ENCODE data around the gene CDCA5.

CDCA5 gene

DNA sequence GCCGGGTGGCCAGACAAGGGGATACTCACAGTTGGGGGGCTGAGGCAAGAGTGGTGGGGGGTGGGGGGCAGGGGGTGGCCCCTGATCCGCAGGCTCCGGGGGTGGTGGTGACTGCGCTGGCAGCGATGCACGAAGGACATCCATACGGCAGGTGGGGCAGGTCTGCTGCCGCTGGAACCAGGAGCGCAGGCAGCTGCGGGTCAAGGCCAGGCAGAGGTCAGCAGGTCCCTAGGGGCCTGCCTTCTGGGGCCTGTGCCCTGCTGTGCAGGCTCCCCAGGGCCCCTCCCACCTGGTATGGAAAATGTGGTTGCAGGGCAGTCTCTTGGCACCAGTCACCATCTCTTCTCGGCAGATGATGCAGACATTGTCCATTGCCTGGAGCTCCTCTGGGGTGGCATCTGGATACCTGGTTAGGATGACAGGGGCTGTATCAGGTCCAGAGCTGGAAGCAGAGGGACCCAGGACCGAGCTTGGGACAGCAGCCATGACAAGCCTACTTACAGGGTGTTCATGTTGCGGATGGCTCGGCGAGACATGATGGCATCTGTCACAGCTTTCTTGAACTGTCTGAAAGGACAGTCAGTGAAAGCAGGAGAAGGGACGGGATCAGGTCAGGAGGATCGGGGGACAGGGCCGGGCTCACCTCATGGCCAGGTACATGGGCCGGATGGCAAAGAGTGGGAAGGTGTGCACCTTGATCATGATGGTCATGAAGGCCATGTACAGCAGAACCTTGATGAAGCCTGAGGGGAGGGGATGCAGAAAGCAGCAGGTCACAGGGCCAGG lies 47.0 kb upstream of the CDCA5 start:
- Histone ChIP-seq H3K4me1 (peaks cover 5 to 26% (median 25%) of the 10 kb centered on the region in 4 donors), H3K36me3 (peaks cover 55 to 74% (median 71%) of the 10 kb centered on the region in 3 donors), H3K27ac (no peak overlapping the region), H3K27me3 (no peaks in the 10 kb centered on the region), H3K9me3 (no peaks in the 10 kb centered on the region), H3K4me3 (no peak overlapping the region)
- intact Hi-C loops (cut with DNase I; ENCODE audit: low total_unique reads) = no loop called here
- TF ChIP-seq, protein P1, sequence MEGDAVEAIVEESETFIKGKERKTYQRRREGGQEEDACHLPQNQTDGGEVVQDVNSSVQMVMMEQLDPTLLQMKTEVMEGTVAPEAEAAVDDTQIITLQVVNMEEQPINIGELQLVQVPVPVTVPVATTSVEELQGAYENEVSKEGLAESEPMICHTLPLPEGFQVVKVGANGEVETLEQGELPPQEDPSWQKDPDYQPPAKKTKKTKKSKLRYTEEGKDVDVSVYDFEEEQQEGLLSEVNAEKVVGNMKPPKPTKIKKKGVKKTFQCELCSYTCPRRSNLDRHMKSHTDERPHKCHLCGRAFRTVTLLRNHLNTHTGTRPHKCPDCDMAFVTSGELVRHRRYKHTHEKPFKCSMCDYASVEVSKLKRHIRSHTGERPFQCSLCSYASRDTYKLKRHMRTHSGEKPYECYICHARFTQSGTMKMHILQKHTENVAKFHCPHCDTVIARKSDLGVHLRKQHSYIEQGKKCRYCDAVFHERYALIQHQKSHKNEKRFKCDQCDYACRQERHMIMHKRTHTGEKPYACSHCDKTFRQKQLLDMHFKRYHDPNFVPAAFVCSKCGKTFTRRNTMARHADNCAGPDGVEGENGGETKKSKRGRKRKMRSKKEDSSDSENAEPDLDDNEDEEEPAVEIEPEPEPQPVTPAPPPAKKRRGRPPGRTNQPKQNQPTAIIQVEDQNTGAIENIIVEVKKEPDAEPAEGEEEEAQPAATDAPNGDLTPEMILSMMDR (IDR thresholded peaks at IDR 0.05) = no peak
- no peak for DNase-seq

DNA sequence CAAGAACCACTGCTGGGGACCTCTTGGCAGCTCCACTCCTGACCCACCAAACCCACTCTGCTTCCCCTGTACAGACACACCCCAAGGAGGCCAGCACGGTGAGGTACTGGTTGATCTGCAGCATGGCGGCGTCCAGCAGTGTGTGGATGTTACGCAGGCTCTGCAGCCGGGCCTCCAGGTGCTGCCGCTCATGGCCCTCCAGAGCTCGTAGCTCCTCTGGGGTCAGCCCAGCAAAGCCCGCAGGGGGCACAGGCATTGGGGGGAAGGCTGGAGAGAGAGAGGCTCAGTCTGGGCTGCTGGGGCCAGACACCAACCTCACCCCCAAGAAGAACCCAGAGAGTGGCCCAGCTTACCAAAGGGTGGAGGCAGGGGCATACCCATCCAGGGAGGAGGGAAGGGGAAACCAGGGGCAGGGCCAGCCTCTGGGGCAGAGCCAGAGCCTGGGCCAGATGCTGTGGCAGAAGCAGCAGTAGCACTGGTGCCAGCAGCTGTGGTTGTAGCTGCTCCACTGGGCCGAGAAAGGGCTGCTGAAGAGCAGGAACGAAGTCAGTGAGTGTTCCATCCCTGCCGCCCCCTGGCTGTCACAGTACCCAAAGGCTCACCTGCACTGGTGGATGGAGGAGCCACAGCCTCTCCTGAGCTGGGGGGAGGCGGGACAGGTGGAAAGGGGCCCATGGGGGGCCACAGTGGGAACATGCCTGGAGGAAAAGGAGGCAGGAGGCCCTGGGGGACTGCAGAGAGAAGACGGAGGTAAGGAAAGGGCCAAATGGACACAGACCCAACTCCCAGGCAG lies 46.0 kb upstream of the CDCA5 start:
- peaks cover 5 to 20% (median 18%) of the 10 kb centered on the region in 4 donors for H3K4me1 ChIP-seq
- intact Hi-C loops (cut with DNase I; ENCODE audit: low total_unique reads) = no loop called here
- DNase-seq = no peak
- H3K27me3 ChIP-seq = no peaks in the 10 kb centered on the region
- H3K27ac ChIP-seq = no peak overlapping the region
- no peaks in the 10 kb centered on the region for H3K9me3 ChIP-seq
- peaks cover 65 to 84% (median 81%) of the 10 kb centered on the region in 3 donors for H3K36me3 ChIP-seq
- TF ChIP-seq, protein P1 (IDR thresholded peaks at IDR 0.05) = no peak
- no peak overlapping the region for H3K4me3 ChIP-seq

DNA sequence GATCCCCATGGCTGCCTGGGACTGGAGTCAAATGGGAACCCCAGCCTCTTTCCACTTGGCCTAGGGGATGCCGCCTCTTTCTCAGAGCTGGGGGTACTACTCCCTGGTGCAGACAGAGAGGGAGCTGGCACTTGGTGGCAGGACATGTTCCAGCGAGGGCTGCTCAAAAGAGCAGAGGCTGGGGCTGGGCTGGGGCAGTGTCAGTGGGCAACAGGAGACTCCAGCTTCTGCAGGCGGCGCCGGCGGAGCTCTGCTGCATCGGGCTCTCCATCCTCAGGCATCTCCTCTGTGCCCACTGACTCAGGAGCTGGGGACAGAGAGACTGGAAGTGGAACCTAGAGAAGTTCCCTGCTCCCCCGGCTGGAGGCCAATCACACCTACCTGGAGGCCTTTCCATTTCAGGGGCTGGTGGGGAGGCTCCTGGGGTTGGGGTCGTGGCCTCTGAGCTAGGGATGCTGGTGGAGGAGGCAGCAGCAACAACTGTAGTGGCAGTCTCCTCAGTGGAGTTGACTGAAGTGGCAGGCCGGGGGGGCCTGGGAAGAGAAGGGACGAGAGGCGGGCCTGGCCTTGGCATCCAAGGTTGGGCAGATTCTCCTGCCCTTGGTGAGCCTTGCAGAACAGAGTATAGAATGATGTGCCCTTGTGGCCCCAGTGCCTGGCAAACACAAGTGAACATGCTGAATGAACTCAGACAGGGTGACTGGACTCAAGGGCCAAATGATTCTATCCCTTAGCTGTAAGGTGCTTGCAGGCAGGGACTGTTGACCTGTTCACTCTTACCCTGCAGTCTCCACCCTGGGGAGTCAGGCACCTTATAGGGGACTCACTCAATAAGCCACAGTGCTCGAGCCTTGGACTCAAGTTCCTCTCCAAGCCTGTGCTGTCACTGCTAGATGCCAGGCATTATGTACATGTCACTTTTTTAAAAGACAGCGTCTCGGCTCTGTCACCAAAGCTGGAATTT lies 44.6 kb upstream of the CDCA5 start:
- Histone ChIP-seq H3K4me1 (peaks cover 5 to 15% (median 13%) of the 10 kb centered on the region in 4 donors), H3K4me3 (no peak overlapping the region), H3K36me3 (peaks cover 70 to 96% (median 82%) of the 10 kb centered on the region in 3 donors), H3K27me3 (no peaks in the 10 kb centered on the region), H3K9me3 (no peaks in the 10 kb centered on the region), H3K27ac (no peak overlapping the region)
- intact Hi-C loops (cut with DNase I; ENCODE audit: low total_unique reads) = no loop called here
- peak in 1 of 2 donors; percentile 31 for DNase-seq
- TF ChIP-seq, protein P1 (IDR thresholded peaks at IDR 0.05) = no peak

DNA sequence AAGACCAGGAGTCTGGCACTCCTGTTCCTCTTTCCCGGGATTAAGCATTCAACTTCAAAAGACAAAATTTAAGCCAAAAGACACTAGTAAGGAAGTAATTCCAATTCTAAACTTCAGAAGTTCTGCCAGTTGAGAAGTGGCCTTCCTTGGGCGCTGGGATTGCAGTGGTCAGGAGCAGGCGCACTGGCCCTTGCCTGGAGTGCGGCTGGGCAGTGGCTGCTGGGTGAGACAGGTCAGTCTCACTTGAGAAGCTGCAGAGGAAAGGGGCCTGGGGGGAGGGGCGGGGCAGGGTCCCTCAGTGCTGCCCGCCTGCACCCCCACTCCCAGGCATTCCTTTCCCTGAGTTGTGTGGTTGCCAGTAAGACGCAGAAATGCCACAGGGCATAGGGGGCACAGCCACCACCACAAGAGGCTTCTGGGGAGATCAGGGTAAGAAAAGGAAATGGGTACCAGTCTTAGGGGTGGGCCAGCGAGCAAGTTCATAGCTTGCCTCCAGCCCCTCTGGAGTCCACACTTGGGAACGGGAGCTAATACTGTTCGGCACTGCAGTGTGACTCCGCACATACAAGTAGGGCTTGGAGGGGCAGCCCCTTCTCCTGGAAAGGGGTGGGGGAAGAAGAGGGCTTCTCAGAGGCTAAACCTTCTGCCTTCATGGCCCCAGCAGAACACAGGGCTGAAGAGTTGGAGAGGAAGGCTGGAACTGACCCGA lies 43.8 kb upstream of the CDCA5 start:
- intact Hi-C loops (cut with DNase I; ENCODE audit: low total_unique reads) = no loop called here
- TF ChIP-seq, protein P1 (IDR thresholded peaks at IDR 0.05) = no peak
- peak in 1 of 2 donors; percentile 44 for DNase-seq
- Histone ChIP-seq H3K36me3 (peaks cover 70 to 89% (median 79%) of the 10 kb centered on the region in 3 donors), H3K9me3 (no peaks in the 10 kb centered on the region), H3K4me3 (no peak overlapping the region), H3K27ac (no peak overlapping the region), H3K4me1 (peaks cover 0 to 13% (median 13%) of the 10 kb centered on the region in 4 donors), H3K27me3 (no peaks in the 10 kb centered on the region)

All from tibial artery (tissue), 4 donors.